HG02970 (cell line): ENCODE results near the gene CST1.
"Not testable (repeated sequence)": the region's sequence is repeated elsewhere in the genome, so short reads cannot be mapped to it uniquely, and the experiment has no call there.

Experiments used
- ATAC-seq: cut with Tn5 transposase; IDR thresholded peaks from one replicate; pipeline ENCODE4 v1.9.1; 2021; ENCODE audit warnings: mild to moderate bottlenecking, moderate library complexity, moderate number of reproducible peaks; ENCODE audit not compliant: unreplicated experiment, low FRiP score

CST1 gene

DNA sequence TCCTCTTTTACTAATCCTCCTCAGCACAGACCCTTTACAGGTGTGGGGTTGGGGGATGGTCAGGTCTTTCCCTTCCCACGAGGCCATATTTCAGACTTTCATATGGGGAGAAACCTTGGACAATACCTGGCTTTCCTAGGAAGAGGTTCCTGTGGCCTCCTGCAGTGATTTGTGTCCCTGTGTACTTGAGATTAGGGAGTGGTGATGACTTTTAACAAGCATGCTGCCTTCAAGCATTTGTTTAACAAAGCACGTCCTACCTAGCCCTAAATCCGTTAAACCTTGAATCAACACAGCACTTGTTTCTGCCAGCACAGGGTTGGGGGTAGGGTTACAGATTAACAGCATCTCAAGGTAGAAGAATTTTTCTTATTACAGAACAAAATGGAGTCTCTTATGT is 6.1 kb upstream of the CST1 start:
- ATAC-seq = not testable (repeated sequence)

DNA sequence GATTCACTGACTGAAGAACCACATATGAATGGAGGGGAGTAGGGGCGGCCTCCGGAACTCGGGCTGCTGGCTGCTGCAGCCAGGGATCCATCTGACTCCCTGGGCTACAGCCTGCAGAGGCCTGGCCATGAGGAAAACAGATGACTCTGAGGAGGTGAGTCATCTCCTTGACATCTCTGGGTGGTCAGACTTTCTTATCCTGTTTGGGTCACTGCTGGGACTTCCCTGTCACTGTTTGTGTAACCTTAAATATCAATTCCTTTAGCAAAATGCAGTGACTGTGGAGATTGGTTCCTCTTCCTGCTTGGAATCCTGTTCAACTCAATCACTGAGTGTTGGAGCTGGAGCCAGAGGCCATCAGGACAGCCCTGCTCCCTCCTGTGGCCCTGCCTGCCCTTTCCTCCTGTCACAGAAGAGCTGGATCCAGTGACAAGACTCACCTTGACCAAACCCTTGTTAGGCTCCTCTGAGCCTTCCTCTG is 4.4 kb upstream of the CST1 start:
- ATAC-seq = not testable (repeated sequence)

DNA sequence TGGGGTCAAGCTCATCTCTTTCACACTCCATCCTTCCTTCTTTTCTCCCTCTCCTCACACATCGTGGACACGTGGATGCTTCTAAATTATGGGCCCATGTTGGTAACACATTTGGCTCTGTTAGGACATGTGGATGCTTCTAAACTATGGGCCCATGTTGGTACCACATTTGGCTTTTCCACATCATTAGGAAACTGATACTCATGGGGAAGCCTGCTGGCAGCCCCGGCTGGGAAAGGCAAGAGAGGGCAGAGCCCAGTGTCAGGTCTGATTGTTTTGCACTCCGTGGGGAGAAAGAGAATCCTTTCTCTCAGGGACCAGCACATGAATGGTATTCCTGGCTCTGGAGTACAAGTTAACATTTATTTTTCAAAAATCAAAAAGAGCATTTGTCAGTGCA is 4.0 kb upstream of the CST1 start:
- no peak for ATAC-seq

DNA sequence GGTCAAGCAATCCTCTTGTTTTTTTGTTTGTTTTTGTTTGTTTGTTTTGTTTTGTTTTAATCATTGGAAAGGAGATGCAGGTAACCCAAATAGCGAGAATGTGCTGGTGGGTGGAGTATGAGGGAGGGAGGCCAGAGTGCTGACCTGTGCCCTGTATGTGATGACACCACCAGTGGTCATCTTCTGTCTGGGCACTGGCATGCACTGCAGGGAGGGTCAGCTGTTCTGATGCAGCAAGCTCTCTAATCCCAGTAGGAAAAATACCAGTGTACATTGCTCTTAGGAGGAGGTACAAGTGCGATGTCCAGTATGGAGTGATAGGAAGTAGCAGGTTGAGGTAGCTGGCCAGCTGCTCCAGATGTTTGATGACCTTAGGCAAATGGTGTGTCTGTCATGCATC is 2.9 kb upstream of the CST1 start:
- no peak for ATAC-seq

DNA sequence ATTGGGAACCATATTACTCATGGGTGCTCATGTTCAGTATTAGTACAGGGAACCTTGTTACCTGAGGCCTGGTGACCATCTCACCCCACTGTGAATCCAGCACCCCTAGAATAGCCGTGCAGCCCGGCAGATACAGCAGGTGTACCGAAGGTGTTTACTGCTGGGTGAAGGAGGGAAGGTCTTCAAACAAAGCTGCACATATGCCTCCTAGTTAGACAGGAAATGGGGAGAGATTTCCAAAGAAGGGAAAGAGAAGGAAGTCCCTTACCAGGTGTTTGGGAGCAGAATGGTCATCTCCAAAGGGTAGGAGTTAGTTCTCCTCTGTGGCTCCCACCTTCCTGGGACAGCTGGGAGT is 2.4 kb upstream of the CST1 start:
- no peak for ATAC-seq

DNA sequence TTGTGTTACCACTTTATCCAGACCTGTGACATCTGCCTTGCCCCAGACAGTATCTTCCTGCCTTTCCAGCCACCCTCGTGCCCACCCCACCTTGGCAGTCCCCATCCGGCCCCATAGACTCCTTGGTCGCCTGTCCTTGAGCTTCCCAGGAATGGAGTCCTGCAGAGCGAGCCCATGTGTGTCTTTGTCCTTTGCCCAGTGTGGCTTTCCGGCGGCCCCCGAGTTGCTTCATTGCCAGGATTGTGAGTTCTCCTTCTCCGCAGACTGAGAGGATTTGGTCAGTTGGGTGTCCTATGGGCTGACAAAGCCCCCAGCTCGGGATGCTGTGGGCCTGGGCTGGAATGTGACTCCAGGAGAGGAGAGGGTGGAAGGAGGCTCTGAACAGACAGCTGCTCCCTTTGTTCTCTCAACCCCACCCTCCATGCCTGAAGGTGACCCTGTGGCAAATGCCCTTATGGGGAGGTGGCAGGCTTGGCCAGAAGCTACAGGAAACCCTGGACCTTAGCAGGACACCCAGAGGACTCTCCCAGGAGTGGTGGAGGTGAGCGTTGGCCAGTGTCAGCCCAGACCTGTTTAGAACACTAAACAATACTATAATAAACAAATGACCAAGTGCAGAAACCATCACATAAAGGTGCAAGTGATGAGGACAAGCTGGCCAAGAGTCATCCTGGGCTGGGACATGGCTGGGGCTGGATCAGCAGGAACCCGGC is 1.9 kb upstream of the CST1 start:
- no peak for ATAC-seq

DNA sequence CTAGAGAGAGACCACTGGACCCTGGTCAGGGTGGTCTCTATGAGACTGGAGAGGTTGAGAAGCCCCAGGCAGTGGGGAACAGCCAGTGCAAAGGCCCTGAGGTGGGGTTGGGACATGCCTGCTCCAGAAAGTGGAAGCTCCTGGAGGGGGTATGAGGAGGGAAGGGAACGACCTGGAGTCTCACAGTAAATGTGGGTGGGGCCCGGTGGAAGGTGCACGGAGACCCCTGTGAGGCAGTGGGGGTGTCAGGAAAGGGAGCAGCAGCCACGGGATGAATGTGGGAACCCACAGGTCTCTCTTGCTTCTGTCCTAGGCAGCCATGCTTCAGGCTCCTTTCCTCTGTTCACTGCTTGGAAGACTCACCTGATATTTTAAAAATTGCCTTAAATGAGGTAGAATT is 1.3 kb upstream of the CST1 start:
- no peak for ATAC-seq

DNA sequence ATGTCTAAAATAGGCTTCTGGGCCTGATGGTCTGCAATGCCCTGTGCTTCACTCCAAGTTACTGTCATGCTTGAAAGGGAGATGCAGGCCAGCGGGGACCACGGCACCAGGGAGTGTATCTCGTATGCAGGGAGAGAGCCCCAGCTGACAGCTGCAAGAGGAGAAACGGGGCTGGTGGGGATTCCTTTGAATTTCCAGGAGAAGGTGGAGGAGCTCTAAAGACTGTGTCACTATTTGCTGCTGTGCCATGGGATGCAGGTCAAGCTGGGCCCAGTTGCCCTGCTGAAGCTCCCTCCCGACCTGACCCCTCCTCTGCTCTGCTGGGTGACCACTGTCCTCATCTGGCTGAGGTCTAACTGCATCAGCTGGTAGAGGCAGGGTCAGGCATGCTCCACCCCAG is 989 bp downstream of the CST1 start:
- no peak for ATAC-seq

DNA sequence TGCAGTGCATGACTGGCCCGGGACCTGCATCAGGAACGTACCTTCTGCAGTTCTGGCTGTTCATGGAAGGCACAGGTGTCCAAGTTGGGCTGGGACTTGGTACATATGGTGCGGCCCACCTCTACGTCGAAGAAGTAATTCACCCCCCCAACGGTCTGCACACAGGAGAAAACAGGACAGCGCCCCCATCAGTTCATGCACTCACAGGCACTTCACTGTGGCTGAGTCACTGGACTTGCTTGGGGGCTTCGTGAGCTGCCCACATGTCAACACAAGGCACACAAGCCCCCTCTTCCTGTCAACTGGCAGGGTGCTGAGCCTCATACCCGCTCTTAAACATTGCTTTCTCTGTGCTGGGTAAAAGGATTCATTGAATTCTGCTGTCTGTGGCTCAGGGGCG is 1.8 kb downstream of the CST1 start:
- ATAC-seq = not testable (repeated sequence)

DNA sequence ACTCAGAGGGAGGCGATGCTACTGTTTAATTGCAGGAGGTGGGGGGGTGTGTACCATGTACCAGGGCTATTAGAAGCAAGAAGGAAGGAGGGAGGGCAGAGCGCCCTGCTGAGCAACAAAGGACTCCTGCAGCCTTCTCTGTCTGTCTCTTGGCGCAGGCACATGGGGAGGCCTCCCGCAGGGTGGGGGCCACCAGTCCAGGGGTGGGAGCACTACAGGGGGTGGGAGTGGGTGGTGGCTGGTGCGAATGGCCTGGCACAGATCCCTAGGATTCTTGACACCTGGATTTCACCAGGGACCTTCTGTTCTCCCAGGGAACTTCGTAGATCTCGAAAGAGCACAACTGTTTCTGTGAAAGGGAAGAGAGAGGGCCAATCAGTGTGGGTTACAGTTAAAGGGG is 3.2 kb downstream of the CST1 start:
- not testable (repeated sequence) for ATAC-seq

DNA sequence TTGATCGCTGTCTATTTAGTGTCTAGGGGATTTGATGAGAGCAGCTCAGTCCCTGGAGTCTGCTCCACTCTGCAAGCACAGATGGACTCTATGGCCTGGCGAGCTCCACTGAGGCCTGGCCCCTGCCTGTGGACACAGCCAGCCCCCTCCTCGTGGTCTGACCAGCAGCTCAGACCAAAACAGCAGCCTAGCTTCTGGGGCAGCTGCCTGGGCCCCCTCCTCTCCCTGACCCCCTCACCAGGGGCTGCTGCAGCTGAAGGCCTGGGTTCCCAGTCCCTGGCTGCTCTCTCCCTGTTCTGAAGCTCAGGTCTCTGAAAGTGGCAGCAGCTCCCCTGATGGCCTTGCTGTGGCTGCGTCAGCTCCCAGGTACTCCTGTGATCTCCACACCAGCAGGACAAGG is 3.6 kb downstream of the CST1 start:
- ATAC-seq = not testable (repeated sequence)

DNA sequence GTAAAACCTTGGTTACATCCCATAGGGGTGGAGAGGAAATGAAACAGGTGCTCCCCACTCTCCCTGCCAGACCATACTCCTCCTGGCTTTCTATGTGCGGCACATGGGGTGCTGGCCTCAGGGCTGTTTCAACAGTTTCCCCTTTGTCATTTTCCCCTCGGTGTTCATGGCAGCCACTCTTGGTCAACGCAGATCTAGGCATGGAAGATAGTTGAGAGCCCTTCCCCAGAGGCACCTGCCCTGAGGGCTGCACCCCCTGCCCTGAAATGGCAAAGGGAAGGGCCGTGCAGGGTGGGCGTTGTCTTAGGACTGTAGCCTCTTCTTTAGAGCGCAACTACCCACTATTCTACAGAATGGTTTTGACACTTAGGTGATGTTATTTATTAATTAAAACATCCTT is 4.4 kb downstream of the CST1 start:
- no peak for ATAC-seq

DNA sequence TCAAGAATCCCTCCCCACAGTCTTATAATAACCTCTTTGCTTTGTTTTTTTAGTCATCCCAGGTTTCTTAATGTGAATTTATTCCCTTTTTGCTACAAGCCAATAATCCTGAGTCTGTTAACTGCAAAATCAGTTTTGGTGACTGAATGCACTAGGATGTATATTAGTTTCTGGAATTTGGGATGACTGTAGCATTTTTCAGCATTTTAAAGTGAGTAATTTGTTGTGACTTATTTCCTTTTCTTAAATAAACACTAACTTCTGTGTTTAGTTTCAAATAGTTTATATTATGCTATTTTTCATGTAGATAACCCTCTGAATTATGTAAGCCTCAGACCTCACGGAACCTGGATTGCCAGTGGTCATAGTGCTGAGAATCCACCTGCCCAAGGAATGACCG is 5.5 kb downstream of the CST1 start:
- no peak for ATAC-seq

DNA sequence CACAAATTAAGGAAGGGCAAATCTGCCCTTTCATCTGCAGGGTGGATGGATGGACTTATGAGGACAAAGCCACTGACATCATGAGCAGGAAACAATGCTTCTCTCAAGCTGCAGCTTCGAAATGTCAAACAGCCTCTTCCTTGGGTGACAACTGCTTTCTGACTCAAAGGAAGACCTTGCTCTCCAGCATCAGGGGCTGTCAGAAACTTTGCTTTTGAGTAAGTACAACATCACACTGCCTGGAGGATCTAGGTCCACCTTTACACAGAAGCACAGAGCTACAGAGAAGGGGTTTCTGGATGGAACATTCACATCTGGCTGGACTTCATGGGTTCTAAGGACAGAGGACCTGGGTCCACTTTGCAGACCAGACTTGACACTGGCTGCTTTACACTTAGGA is 5.9 kb downstream of the CST1 start:
- no peak for ATAC-seq

DNA sequence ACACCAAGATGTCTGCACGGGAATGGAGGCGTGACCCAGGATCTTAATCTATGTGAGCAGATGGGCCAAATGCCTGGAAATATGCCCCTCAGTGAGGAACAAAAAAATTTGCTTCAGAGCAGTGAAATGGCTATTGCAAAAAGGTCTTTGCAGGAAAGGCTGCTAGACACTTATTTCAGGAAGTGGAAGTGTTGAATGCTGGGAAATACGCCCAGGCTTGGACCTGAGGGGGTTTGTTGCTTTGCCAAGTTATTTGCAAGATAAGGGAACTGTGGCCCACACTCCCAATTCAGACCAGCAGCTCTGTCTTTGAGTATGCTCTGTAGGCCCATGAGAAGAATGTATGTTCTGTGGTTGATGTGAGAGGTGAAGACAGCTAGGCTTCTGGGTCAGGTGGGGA is 15.3 kb downstream of the CST1 start:
- ATAC-seq = not testable (repeated sequence)

DNA sequence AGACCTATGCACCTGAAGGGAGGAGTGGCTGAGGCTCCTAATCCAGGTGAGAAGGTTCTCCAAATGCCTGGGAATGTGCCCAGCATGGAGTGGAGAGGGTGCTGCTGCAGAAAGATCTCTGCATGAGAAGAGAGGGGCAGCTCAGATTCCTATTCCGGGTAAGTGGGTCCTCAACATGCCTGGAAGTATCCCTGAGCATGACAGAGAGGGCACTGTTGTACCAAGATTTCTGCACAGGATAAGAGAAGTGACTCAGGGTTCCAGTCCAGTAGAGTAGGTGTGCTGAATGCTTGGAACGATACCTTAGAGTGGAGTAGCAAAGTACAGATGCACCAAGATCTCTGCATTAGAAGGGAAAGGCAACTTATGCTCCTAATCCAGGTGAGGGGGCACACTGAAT is 15.8 kb downstream of the CST1 start:
- ATAC-seq = not testable (repeated sequence)

DNA sequence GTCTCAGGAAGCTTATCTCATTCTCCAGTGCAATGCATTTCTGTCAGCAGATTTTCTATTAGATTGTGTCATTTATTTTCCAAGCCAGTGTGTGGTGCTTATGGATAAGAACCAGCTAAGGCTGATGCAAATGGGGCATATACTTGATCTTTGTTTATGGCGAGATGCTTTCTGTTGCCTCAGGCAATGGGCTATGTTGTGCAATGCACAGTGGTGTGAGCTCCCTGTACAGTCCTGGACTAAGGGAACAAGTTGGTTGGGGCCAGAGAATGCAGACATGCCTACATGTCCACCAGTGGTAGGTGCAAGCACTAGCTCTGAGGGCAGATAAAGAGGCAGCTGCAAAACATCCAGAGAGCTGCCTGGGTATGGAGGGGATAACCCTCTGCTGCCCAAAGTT is 16.3 kb downstream of the CST1 start:
- ATAC-seq = not testable (repeated sequence)

DNA sequence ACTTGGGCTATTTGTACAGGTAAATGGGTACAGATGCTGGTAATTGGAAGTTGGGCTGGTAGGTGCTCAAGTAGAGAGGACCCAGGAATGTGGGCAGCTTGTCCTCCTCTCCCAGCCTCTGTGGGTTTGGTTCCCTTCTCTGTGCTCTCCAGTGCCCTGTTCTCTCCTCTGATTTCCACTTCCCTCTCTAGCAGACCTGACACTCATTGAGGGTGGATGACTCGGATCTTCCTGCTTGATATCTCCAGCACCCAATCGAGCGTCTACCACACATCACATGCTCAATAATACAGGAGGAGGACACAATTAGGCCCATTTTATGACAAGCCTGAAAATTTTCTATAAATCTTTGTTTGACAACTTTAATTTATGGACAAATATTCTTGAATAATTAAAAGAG is 23.7 kb downstream of the CST1 start:
- no peak for ATAC-seq

DNA sequence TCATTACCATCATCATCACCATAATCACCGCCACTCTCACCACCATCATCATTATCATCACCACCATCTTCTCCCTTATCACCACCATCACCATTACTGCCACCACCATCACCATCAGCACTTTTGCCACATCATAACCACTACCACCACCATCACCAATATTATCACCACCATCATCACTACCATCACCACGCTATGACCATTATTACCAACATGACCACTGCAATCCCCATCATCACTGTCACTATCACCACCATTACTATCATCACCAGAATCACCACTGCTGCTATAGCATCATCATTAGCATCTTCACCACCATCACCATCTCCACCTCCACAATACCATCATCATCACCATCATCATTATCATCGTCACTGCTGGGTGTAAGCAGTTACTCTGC is 25.6 kb downstream of the CST1 start:
- ATAC-seq = no peak

DNA sequence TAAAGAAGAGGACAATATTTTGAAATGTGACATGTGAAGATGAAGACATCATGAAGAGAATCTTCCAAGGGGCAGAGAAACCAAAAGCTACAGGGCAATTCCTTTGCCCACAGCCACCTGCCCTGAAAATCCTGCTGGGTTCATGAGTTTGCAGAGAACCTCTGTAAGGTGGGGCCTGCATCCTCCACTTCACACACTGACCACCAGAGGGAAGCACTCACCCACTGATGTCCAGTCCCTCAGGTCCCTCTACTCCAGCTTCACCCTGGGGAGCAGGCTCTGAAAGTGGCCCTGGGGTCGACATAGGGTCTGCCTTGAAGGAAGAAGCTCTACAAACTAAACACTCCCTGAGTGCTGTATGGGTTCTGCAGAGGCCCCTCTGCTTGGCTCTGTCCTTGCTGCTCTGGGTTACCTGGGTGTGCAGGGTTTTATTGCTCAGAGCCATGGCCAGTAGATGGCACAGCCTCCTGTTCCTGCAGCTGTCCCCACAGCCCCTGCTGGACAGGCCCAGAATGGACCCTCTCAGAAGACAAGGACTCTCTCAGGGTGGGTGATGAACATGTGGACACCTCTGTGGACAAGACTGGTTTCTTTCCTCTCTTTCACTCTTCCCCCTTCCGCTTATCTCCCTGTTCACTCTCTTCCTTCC is 27.0 kb downstream of the CST1 start:
- not testable (repeated sequence) for ATAC-seq

DNA sequence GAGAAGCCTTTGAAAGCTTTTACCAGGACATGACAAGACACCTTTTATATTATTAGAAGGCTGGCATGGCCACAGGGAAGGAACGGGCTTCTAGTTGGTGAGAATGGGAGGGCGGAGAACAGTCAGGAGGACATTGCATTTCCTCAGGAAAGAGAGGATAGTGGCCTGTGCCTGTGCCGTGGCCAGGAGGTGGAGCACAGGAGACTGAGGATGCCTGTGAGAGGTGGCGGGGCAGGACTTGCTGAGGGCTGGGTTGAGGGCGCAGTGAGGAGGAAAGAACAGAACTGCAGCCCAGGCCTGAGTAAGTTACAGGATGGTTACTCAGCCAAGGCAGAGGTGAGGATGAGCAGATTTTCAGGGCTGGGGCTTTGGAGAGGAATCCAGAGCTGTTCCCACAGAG is 27.9 kb downstream of the CST1 start:
- ATAC-seq = not testable (repeated sequence)

DNA sequence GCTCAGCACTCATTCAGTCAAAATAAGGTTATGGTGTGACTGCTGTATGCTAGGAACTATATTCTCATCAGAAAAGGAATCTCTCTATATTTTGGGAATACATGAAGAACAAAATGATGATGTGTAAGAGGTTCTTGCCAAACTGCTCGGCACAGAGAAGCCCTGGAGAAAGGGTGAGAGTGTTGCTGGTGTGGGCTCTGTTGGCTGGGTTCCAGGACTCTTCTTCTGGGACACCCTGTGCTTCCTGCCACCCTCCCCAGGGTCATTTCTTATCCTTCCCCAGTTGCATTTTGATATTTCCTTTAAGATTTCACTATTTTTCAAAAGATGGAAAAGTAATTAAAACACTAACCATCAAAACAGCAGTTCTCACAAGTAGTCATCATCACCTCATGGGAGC is 28.8 kb downstream of the CST1 start:
- no peak for ATAC-seq
